ENCODE measurements around the gene TLE4. TPM values are rescaled to one million over a fixed set of nuclear protein-coding genes. Genes with fewer than 3 reads are reported as not detected.

The TLE4 gene
- total and polyA plus RNA-seq, 10 of the 15 experiments (the other 5 are each of a cell fraction or from before 2014, with no cell fraction given): 5.3 to 53.3 (median 23.3) TPM

DNA sequence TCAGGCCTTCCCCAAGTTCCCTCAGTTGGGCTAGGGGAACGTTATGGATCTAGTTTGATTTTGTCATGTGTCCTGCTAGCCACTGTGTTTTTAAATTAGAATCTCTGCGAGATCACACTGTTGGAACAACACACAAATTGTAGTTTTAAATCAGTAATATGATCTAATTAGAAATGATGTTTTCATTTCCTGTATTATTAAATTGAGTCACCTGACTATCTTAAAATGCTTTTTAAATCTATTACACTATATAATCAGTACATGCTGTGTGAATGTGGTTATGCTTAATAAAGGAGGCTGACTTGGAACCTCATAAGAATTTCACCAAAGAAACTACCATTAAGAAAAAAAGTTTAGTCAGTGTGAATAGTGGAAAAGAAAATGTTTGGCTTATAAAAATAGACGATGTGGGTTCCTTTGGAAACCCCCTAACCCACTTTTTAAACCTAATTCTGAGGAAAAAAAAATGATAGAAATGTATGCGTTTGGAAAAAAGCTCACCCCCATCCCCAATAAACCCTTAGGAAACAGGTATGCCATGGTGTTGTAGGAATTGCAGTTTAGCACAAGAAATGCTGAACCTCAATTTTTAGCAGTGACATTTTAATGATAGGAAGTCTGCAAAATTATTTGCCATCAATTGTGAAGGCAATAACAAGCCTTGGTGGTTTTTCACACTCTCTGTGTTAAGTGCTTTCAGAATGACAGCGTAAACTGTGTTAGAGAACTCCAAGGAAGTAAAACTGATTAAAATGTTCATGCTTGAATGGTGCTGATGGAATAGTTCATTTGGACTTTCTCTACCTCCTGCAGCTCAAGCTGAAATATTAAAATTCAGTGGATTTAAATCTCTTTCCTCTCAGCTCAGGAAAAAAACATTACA lies 59.0 kb downstream of the TLE4 start (continued):
- TF ChIP-seq, protein P1, sequence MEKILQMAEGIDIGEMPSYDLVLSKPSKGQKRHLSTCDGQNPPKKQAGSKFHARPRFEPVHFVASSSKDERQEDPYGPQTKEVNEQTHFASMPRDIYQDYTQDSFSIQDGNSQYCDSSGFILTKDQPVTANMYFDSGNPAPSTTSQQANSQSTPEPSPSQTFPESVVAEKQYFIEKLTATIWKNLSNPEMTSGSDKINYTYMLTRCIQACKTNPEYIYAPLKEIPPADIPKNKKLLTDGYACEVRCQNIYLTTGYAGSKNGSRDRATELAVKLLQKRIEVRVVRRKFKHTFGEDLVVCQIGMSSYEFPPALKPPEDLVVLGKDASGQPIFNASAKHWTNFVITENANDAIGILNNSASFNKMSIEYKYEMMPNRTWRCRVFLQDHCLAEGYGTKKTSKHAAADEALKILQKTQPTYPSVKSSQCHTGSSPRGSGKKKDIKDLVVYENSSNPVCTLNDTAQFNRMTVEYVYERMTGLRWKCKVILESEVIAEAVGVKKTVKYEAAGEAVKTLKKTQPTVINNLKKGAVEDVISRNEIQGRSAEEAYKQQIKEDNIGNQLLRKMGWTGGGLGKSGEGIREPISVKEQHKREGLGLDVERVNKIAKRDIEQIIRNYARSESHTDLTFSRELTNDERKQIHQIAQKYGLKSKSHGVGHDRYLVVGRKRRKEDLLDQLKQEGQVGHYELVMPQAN (conservative IDR thresholded peaks at IDR 0.05): no peak
- TF ChIP-seq LARP7 (IDR thresholded peaks at IDR 0.05) (no peak), TBL1XR1 (IDR thresholded peaks at IDR 0.05; ENCODE audit: low read depth, low read length) (no peak), ZSCAN29 (IDR thresholded peaks at IDR 0.05) (no peak; the same call in 1 of the 2 replicates), MYB (IDR thresholded peaks at IDR 0.05; ENCODE audit: borderline replicate concordance, low read depth, low read length) (no peak), KDM1A (IDR thresholded peaks at IDR 0.05; ENCODE audit: borderline replicate concordance) (no peak)
- TF ChIP-seq, protein P2, sequence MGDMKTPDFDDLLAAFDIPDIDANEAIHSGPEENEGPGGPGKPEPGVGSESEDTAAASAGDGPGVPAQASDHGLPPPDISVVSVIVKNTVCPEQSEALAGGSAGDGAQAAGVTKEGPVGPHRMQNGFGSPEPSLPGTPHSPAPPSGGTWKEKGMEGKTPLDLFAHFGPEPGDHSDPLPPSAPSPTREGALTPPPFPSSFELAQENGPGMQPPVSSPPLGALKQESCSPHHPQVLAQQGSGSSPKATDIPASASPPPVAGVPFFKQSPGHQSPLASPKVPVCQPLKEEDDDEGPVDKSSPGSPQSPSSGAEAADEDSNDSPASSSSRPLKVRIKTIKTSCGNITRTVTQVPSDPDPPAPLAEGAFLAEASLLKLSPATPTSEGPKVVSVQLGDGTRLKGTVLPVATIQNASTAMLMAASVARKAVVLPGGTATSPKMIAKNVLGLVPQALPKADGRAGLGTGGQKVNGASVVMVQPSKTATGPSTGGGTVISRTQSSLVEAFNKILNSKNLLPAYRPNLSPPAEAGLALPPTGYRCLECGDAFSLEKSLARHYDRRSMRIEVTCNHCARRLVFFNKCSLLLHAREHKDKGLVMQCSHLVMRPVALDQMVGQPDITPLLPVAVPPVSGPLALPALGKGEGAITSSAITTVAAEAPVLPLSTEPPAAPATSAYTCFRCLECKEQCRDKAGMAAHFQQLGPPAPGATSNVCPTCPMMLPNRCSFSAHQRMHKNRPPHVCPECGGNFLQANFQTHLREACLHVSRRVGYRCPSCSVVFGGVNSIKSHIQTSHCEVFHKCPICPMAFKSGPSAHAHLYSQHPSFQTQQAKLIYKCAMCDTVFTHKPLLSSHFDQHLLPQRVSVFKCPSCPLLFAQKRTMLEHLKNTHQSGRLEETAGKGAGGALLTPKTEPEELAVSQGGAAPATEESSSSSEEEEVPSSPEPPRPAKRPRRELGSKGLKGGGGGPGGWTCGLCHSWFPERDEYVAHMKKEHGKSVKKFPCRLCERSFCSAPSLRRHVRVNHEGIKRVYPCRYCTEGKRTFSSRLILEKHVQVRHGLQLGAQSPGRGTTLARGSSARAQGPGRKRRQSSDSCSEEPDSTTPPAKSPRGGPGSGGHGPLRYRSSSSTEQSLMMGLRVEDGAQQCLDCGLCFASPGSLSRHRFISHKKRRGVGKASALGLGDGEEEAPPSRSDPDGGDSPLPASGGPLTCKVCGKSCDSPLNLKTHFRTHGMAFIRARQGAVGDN (IDR thresholded peaks at IDR 0.05): no peak
- TF ChIP-seq, protein P3, sequence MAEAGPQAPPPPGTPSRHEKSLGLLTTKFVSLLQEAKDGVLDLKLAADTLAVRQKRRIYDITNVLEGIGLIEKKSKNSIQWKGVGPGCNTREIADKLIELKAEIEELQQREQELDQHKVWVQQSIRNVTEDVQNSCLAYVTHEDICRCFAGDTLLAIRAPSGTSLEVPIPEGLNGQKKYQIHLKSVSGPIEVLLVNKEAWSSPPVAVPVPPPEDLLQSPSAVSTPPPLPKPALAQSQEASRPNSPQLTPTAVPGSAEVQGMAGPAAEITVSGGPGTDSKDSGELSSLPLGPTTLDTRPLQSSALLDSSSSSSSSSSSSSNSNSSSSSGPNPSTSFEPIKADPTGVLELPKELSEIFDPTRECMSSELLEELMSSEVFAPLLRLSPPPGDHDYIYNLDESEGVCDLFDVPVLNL (IDR thresholded peaks at IDR 0.05; ENCODE audit: low read depth, low read length): no peak
- TF ChIP-seq, protein P4, sequence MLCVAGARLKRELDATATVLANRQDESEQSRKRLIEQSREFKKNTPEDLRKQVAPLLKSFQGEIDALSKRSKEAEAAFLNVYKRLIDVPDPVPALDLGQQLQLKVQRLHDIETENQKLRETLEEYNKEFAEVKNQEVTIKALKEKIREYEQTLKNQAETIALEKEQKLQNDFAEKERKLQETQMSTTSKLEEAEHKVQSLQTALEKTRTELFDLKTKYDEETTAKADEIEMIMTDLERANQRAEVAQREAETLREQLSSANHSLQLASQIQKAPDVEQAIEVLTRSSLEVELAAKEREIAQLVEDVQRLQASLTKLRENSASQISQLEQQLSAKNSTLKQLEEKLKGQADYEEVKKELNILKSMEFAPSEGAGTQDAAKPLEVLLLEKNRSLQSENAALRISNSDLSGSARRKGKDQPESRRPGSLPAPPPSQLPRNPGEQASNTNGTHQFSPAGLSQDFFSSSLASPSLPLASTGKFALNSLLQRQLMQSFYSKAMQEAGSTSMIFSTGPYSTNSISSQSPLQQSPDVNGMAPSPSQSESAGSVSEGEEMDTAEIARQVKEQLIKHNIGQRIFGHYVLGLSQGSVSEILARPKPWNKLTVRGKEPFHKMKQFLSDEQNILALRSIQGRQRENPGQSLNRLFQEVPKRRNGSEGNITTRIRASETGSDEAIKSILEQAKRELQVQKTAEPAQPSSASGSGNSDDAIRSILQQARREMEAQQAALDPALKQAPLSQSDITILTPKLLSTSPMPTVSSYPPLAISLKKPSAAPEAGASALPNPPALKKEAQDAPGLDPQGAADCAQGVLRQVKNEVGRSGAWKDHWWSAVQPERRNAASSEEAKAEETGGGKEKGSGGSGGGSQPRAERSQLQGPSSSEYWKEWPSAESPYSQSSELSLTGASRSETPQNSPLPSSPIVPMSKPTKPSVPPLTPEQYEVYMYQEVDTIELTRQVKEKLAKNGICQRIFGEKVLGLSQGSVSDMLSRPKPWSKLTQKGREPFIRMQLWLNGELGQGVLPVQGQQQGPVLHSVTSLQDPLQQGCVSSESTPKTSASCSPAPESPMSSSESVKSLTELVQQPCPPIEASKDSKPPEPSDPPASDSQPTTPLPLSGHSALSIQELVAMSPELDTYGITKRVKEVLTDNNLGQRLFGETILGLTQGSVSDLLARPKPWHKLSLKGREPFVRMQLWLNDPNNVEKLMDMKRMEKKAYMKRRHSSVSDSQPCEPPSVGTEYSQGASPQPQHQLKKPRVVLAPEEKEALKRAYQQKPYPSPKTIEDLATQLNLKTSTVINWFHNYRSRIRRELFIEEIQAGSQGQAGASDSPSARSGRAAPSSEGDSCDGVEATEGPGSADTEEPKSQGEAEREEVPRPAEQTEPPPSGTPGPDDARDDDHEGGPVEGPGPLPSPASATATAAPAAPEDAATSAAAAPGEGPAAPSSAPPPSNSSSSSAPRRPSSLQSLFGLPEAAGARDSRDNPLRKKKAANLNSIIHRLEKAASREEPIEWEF (IDR thresholded peaks at IDR 0.05; ENCODE audit: insufficient replicate concordance, low read depth, low read length): peak; percentile 80
- TF ChIP-seq, protein P5, sequence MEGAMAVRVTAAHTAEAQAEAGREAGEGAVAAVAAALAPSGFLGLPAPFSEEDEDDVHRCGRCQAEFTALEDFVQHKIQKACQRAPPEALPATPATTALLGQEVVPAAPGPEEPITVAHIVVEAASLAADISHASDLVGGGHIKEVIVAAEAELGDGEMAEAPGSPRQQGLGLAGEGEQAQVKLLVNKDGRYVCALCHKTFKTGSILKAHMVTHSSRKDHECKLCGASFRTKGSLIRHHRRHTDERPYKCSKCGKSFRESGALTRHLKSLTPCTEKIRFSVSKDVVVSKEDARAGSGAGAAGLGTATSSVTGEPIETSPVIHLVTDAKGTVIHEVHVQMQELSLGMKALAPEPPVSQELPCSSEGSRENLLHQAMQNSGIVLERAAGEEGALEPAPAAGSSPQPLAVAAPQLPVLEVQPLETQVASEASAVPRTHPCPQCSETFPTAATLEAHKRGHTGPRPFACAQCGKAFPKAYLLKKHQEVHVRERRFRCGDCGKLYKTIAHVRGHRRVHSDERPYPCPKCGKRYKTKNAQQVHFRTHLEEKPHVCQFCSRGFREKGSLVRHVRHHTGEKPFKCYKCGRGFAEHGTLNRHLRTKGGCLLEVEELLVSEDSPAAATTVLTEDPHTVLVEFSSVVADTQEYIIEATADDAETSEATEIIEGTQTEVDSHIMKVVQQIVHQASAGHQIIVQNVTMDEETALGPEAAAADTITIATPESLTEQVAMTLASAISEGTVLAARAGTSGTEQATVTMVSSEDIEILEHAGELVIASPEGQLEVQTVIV (IDR thresholded peaks at IDR 0.05; ENCODE audit: borderline replicate concordance, partially characterized antibody): no peak
